H9 (cell line): ENCODE measurements around the gene TTC27. TPM values are rescaled to one million over a fixed set of nuclear protein-coding genes. Genes with fewer than 3 reads are reported as not detected.

Experiments
- DNase-seq: peaks from one replicate; pipeline ENCODE4 v3.0.0-alpha.2; 2017
- H2AFZ ChIP-seq: one replicate; pipeline ENCODE4 v1.6.1; 2013; ENCODE audit warnings: mild to moderate bottlenecking, low read length, control low read depth, moderate library complexity
- H2AK5ac ChIP-seq: 2 replicates; pipeline ENCODE4 v1.6.1; 2013; ENCODE audit warnings: low read length, control low read depth, mixed read lengths; ENCODE audit not compliant: insufficient read length
- H2BK120ac ChIP-seq: one replicate; pipeline ENCODE4 v1.6.1; 2013; ENCODE audit warnings: low read depth, mild to moderate bottlenecking, low read length, control low read depth, inconsistent platforms; ENCODE audit not compliant: poor library complexity, severe bottlenecking
- H2BK12ac ChIP-seq: 2 replicates; pipeline ENCODE4 v1.6.1; 2013; ENCODE audit warnings: low read length, control low read depth, mixed read lengths, low read depth; ENCODE audit not compliant: insufficient read length
- H2BK15ac ChIP-seq: 2 replicates; pipeline ENCODE4 v1.6.1; 2013; ENCODE audit warnings: low read depth, low read length, control low read depth
- H2BK20ac ChIP-seq: one replicate; pipeline ENCODE4 v1.6.1; 2013; ENCODE audit warnings: low read depth, mild to moderate bottlenecking, low read length, control low read depth, inconsistent platforms; ENCODE audit not compliant: poor library complexity, severe bottlenecking
- H2BK5ac ChIP-seq: 2 replicates; pipeline ENCODE4 v1.6.1; 2013; ENCODE audit warnings: low read length, control low read depth, mixed read lengths; ENCODE audit not compliant: insufficient read length
- H3K14ac ChIP-seq: 2 replicates; pipeline ENCODE4 v1.6.1; 2013; ENCODE audit warnings: low read length, control low read depth; ENCODE audit not compliant: insufficient read depth
- H3K18ac ChIP-seq: 2 replicates; pipeline ENCODE4 v1.6.1; 2013; ENCODE audit warnings: low read depth, mild to moderate bottlenecking, mixed read lengths, low read length, control low read depth; ENCODE audit not compliant: insufficient read length
- H3K23ac ChIP-seq: 2 replicates; pipeline ENCODE4 v1.6.1; 2013; ENCODE audit warnings: low read length, control low read depth, mixed read lengths, low read depth; ENCODE audit not compliant: insufficient read length
- H3K23me2 ChIP-seq: 2 replicates; pipeline ENCODE4 v1.6.1; 2013; ENCODE audit warnings: low read depth, mild to moderate bottlenecking, mixed read lengths, low read length, control low read depth; ENCODE audit not compliant: insufficient read length, poor library complexity, severe bottlenecking
- H3K27ac ChIP-seq: 2 replicates; pipeline ENCODE4 v1.5.1; 2013; ENCODE audit warnings: low read length, control low read depth, mixed read lengths, low read depth; ENCODE audit not compliant: insufficient read length
- H3K27me3 ChIP-seq: 2 replicates; pipeline ENCODE4 v1.6.1; 2013; ENCODE audit warnings: low read length, control low read depth, inconsistent platforms; ENCODE audit not compliant: insufficient read depth
- H3K4ac ChIP-seq: 2 replicates; pipeline ENCODE4 v1.6.1; 2013; ENCODE audit warnings: low read depth, mild to moderate bottlenecking, control low read depth, inconsistent platforms, low read length, moderate library complexity
- H3K4me1 ChIP-seq: 2 replicates; pipeline ENCODE4 v1.6.1; 2013; ENCODE audit warnings: low read length, control low read depth, inconsistent platforms; ENCODE audit not compliant: insufficient read depth
- H3K4me2 ChIP-seq: 2 replicates; pipeline ENCODE4 v1.6.1; 2013; ENCODE audit warnings: low read length, control low read depth, mixed read lengths; ENCODE audit not compliant: insufficient read length, insufficient read depth
- H3K56ac ChIP-seq: 2 replicates; pipeline ENCODE4 v1.6.1; 2013; ENCODE audit warnings: low read depth, mild to moderate bottlenecking, mixed read lengths, low read length, control low read depth; ENCODE audit not compliant: insufficient read length
- H3K79me1 ChIP-seq: 2 replicates; pipeline ENCODE4 v1.6.1; 2013; ENCODE audit warnings: low read depth, mild to moderate bottlenecking, moderate library complexity, low read length, control low read depth, inconsistent platforms; ENCODE audit not compliant: insufficient read depth, poor library complexity, severe bottlenecking
- H3K79me2 ChIP-seq: 2 replicates; pipeline ENCODE4 v1.6.1; 2013; ENCODE audit warnings: low read length, control low read depth, inconsistent platforms; ENCODE audit not compliant: insufficient read depth
- H3K9ac ChIP-seq: 2 replicates; pipeline ENCODE4 v1.6.1; 2013; ENCODE audit warnings: low read length, control low read depth, mixed read lengths; ENCODE audit not compliant: insufficient read length; ENCODE audit errors: extremely low read depth
- H3K9me3 ChIP-seq: one replicate; pipeline ENCODE4 v1.6.1; 2013; ENCODE audit warnings: low read depth, low read length, inconsistent platforms; ENCODE audit not compliant: control insufficient read depth
- H3T11ph ChIP-seq: one replicate; pipeline ENCODE4 v1.6.1; 2013; ENCODE audit warnings: mild to moderate bottlenecking, low read length, control low read depth, inconsistent platforms
- H4K20me1 ChIP-seq: one replicate; pipeline ENCODE4 v1.6.1; 2013; ENCODE audit not compliant: control insufficient read depth, insufficient read length, insufficient read depth
- H4K5ac ChIP-seq: 2 replicates; pipeline ENCODE4 v1.6.1; 2013; ENCODE audit warnings: low read depth, mild to moderate bottlenecking, mixed read lengths, low read length, control low read depth; ENCODE audit not compliant: insufficient read length
- H4K8ac ChIP-seq: replicated peaks from 2 replicates; pipeline ENCODE4 v1.6.1; 2013; ENCODE audit warnings: low read length, control low read depth, mixed read lengths, low read depth; ENCODE audit not compliant: insufficient read length
- H4K91ac ChIP-seq: 2 replicates; pipeline ENCODE4 v1.6.1; 2013; ENCODE audit warnings: low read depth, mild to moderate bottlenecking, moderate library complexity, mixed read lengths, low read length, control low read depth; ENCODE audit not compliant: insufficient read length
- H3K27ac Mint-ChIP-seq, 3 experiments: 2 replicates in 2 of 3; 3 replicates in 1 of 3; pipeline ENCODE4 v1.8.0; 2020 to 2021; ENCODE audit warnings: mixed read lengths in 3 of 3, mild to moderate bottlenecking in 1 of 3, moderate library complexity in 1 of 3
- H3K27me3 Mint-ChIP-seq: 2 replicates; pipeline ENCODE4 v1.8.0; 2021; ENCODE audit warnings: low read depth, mild to moderate bottlenecking, moderate library complexity, mixed read lengths
- H3K36me3 Mint-ChIP-seq, 3 experiments: 2 replicates in 2 of 3; 3 replicates in 1 of 3; pipeline ENCODE4 v1.8.0; 2020 to 2021; ENCODE audit warnings: low read depth in 3 of 3, mixed read lengths in 3 of 3; ENCODE audit not compliant: insufficient read depth in 1 of 3
- H3K4me1 Mint-ChIP-seq, 2 experiments: 2 replicates each; pipeline ENCODE4 v1.8.0; 2020; ENCODE audit warnings: mixed read lengths in 2 of 2
- H3K4me3 Mint-ChIP-seq, 2 experiments: 2 replicates in 1 of 2; 3 replicates in 1 of 2; pipeline ENCODE4 v1.8.0; 2020 to 2021; ENCODE audit warnings: mild to moderate bottlenecking in 2 of 2, mixed read lengths in 2 of 2, moderate library complexity in 1 of 2
- H3K9me3 Mint-ChIP-seq, 2 experiments: 2 replicates in 1 of 2; 3 replicates in 1 of 2; pipeline ENCODE4 v1.8.0; 2020; ENCODE audit warnings: mild to moderate bottlenecking in 2 of 2, mixed read lengths in 2 of 2, moderate library complexity in 1 of 2
- CTCF ChIP-seq: fragments of 200-600 bp; sonication (generic); conservative IDR thresholded peaks from 3 replicates; pipeline ENCODE4 v1.8.0; 2021; ENCODE audit warnings: antibody characterized with exemption, mild to moderate bottlenecking
- WGBS: extraction: QIAGEN DNeasy Blood & Tissue Kit; methylation state at CpG from one replicate; pipeline ENCODE4 v1.1.7; 2013; ENCODE audit warnings: missing lambda C conversion rate, low lambda C conversion rate, mixed read lengths; ENCODE audit not compliant: insufficient read length; ENCODE audit errors: extremely low coverage; 5-methylcytosine and 5-hydroxymethylcytosine counted together
- total RNA-seq: library from RNA; stranded (reverse); gene quantifications from 2 replicates; pipeline ENCODE4 v1.2.1, GENCODE V29; 2021

The TTC27 gene
- total RNA-seq, 1 experiment from 2014 or later, result 26.0 TPM

- no peak overlapping the region for H3K18ac ChIP-seq
- H3K56ac ChIP-seq, result no peak overlapping the region
- DNase-seq, result no peak
- Mint-ChIP-seq H3K27me3 (no peaks in the 10 kb centered on the region), H3K4me1 (no peaks in the 10 kb centered on the region), H3K27ac (no peak overlapping the region), H3K4me3 (no peak overlapping the region), H3K36me3 (no peaks in the 10 kb centered on the region), H3K9me3 (no peaks in the 10 kb centered on the region)
- no peak overlapping the region for H4K8ac ChIP-seq
- H3K9ac ChIP-seq, result no peak overlapping the region
- no peak overlapping the region for H2BK15ac ChIP-seq
- no peak overlapping the region for H3K14ac ChIP-seq
- no peak overlapping the region for H4K91ac ChIP-seq
- H2AK5ac ChIP-seq, result no peak overlapping the region
- H3K27me3 ChIP-seq, result no peaks in the 10 kb centered on the region
- H3K9me3 ChIP-seq, result no peaks in the 10 kb centered on the region
- no peak overlapping the region for H2BK12ac ChIP-seq
- H3K23ac ChIP-seq, result no peak overlapping the region
- no peak overlapping the region for H4K5ac ChIP-seq
- H3K79me2 ChIP-seq, result no peaks in the 10 kb centered on the region
- no peak overlapping the region for H2AFZ ChIP-seq
- WGBS, result no CpG with 5 or more reads among the region's 3 CpGs
- no peak overlapping the region for H2BK20ac ChIP-seq
- H3K4ac ChIP-seq, result no peak overlapping the region
- H3K79me1 ChIP-seq, result no peaks in the 10 kb centered on the region
- TF ChIP-seq CTCF, result no peak
- no peak overlapping the region for H2BK120ac ChIP-seq
- no peaks in the 10 kb centered on the region for H4K20me1 ChIP-seq
- H3K27ac ChIP-seq, result no peak overlapping the region
- no peak overlapping the region for H3T11ph ChIP-seq
- no peak overlapping the region for H2BK5ac ChIP-seq
- H3K4me1 ChIP-seq, result no peaks in the 10 kb centered on the region
- H3K23me2 ChIP-seq, result no peaks in the 10 kb centered on the region
- H3K4me2 ChIP-seq, result no peak overlapping the region
Measured at GRCh38 chr2:32801741-32802140, 173.9 kb downstream of the TTC27 start.
